Measurements from ENCODE around the gene TBC1D9B. TPM values are rescaled to one million over a fixed set of nuclear protein-coding genes. Genes with fewer than 3 reads are reported as not detected.

The TBC1D9B gene
- total RNA-seq, 1 donor from 2014 or later = 136 TPM

DNA sequence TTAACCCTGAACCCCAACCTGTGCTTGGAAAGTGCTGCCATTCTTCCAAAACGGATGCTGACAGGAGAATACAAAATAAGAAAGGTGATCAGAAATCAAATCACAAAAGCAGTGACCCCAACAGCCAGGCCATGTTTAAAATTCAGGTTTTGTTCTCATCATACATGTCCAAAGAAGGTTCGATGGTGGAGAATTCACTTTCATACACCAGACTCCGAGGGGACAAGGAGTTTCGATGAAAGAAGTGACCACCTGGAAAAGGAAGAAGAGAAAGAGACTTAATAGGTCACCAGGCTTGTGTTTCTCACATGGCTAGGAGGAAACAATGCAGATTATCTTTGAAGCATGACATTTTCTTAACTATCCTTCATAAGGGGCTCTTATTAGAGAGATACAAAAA is 12.5 kb upstream of the TBC1D9B start:
- TF ChIP-seq, protein P1, sequence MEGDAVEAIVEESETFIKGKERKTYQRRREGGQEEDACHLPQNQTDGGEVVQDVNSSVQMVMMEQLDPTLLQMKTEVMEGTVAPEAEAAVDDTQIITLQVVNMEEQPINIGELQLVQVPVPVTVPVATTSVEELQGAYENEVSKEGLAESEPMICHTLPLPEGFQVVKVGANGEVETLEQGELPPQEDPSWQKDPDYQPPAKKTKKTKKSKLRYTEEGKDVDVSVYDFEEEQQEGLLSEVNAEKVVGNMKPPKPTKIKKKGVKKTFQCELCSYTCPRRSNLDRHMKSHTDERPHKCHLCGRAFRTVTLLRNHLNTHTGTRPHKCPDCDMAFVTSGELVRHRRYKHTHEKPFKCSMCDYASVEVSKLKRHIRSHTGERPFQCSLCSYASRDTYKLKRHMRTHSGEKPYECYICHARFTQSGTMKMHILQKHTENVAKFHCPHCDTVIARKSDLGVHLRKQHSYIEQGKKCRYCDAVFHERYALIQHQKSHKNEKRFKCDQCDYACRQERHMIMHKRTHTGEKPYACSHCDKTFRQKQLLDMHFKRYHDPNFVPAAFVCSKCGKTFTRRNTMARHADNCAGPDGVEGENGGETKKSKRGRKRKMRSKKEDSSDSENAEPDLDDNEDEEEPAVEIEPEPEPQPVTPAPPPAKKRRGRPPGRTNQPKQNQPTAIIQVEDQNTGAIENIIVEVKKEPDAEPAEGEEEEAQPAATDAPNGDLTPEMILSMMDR (IDR thresholded peaks at IDR 0.05) = no peak
- Mint-ChIP-seq H3K4me1 (ENCODE audit: unreplicated experiment) (no peaks in the 10 kb centered on the region), H3K4me3 (ENCODE audit: unreplicated experiment) (no peak overlapping the region), H3K27me3 (ENCODE audit: unreplicated experiment) (no peaks in the 10 kb centered on the region), H3K27ac (ENCODE audit: unreplicated experiment) (no peak overlapping the region), H3K36me3 (ENCODE audit: unreplicated experiment) (no peaks in the 10 kb centered on the region), H3K9me3 (ENCODE audit: unreplicated experiment) (no peaks in the 10 kb centered on the region)
- no peak for DNase-seq (ENCODE audit: extremely low spot score, unreplicated experiment)

DNA sequence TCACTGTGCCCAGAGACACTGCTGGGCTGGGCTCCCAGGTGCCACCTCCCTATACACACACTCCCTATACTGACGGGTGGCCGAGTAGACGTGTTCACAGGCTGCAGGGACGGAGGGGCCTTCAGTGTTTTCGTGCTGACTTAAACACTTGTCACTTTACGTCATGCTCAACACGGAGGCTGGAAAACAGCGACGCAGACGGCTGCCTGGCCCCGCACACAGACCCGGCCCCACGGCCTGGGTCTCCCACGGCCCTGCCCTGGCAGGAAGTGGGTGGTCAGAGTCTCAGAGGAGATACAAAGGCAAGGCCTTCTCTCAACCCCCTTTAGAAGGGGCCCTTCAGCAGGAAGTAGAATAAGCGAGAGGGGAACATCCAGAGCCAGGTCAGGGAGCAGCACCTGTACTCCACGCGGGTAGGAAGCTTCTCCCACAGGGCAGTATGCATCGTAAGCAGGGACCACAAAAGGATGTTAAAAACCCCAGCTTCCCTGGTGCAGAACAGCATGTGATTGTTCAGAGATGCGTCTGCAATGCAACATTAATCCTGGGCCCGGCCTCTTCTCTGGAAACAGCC is 11.9 kb upstream of the TBC1D9B start:
- no peaks in the 10 kb centered on the region for H3K9me3 Mint-ChIP-seq (ENCODE audit: unreplicated experiment)
- H3K36me3 Mint-ChIP-seq (ENCODE audit: unreplicated experiment) = no peaks in the 10 kb centered on the region
- H3K4me3 Mint-ChIP-seq (ENCODE audit: unreplicated experiment) = no peak overlapping the region
- no peak for DNase-seq (ENCODE audit: extremely low spot score, unreplicated experiment)
- TF ChIP-seq, protein P1 (IDR thresholded peaks at IDR 0.05) = no peak
- no peak overlapping the region for H3K27ac Mint-ChIP-seq (ENCODE audit: unreplicated experiment)
- H3K4me1 Mint-ChIP-seq (ENCODE audit: unreplicated experiment) = no peaks in the 10 kb centered on the region
- H3K27me3 Mint-ChIP-seq (ENCODE audit: unreplicated experiment) = no peaks in the 10 kb centered on the region

DNA sequence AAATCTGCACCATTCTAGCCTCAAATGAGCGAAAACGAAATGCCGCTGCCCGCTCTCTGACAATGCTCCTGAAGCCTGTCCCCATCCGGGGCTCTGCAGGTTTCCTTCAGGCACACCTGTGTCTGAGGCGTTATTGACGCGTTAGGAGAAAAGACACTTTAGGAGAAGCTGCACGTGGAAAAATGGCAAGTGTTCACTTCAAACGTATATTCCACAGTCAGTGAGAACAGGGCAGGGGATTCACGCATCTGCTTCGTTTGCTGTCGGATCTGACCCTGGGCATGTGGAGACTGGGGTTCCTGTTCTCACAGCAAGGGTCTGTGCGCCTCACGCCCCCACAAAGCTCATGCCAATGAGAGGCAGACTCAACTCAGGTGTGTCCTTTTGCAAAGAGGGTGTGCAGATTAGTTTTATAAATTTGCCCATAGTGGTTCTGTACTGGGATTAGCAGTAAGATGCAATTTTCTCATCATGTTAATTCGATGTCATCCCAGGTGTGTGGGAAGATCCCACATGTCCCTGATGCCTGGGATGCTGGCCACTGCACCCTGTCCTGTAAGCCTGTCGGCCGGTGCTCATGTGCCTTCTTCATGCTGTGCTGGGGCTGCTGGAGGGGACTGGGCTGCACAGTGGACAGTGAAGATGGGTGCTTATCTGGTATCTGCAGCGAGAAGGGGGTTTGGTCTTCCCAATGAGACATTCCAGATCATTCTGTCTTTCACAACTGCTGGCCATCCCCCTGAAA is 11.2 kb upstream of the TBC1D9B start:
- no peak overlapping the region for H3K27ac Mint-ChIP-seq (ENCODE audit: unreplicated experiment)
- H3K4me3 Mint-ChIP-seq (ENCODE audit: unreplicated experiment) = no peak overlapping the region
- peaks cover 4% of the 10 kb centered on the region for H3K4me1 Mint-ChIP-seq (ENCODE audit: unreplicated experiment)
- peak; percentile 53 for DNase-seq (ENCODE audit: extremely low spot score, unreplicated experiment)
- TF ChIP-seq, protein P1 (IDR thresholded peaks at IDR 0.05) = no peak
- H3K9me3 Mint-ChIP-seq (ENCODE audit: unreplicated experiment) = no peaks in the 10 kb centered on the region
- no peaks in the 10 kb centered on the region for H3K27me3 Mint-ChIP-seq (ENCODE audit: unreplicated experiment)
- H3K36me3 Mint-ChIP-seq (ENCODE audit: unreplicated experiment) = no peaks in the 10 kb centered on the region

DNA sequence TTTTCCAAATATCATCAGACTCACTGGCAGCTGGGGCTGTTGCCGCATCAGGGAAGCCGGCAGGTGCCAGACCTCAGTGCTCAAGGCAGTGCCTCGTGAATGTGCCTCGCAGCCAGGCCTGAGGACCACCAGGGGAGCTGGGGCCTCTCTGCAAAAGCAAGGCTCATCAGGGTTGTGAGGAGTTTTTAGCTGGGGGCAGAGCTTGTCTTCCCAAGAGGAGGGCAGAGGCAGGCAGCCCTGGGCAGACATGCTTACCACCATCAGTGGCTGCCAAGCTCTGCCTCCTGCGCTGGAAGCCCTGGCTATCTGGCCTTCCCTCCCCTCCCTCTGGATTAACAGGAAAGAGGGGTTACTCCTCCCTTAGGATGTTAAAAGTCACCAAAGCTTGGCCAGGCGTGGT is 8.8 kb upstream of the TBC1D9B start:
- TF ChIP-seq, protein P1 (IDR thresholded peaks at IDR 0.05) = no peak
- DNase-seq (ENCODE audit: extremely low spot score, unreplicated experiment) = no peak

DNA sequence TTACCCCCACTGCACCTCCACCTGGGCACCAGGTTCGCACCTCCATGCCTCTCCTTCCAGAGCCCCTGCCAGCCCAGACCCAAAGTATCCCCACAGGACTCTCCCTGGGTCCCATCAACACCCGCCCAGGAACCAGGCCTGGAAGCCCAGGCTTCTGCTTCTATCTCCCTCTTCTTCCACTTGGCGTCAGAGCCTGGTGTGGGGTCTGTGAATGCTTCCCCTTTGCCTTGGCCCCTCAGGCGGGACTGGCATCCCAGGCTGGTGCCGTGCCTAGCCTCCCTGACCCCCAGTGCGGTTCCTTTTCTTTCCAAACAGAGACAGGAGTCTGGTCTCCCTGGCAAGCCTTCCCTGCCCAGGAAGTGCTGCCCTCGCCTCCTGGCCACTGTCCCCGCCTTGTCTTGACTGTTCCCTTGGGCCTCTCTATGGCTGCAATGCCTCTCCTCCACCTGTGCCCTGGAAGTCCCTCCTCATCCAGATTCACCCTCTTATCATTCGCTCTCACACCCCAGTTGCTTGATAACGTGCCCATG is 7.8 kb upstream of the TBC1D9B start:
- DNase-seq (ENCODE audit: extremely low spot score, unreplicated experiment) = no peak
- TF ChIP-seq, protein P1 (IDR thresholded peaks at IDR 0.05) = no peak
- Mint-ChIP-seq H3K9me3 (ENCODE audit: unreplicated experiment) (no peaks in the 10 kb centered on the region), H3K27ac (ENCODE audit: unreplicated experiment) (no peak overlapping the region), H3K4me1 (ENCODE audit: unreplicated experiment) (peaks cover 11% of the 10 kb centered on the region), H3K36me3 (ENCODE audit: unreplicated experiment) (no peaks in the 10 kb centered on the region), H3K4me3 (ENCODE audit: unreplicated experiment) (no peak overlapping the region), H3K27me3 (ENCODE audit: unreplicated experiment) (no peaks in the 10 kb centered on the region)

More for the DNA sequence above, 8.8 kb upstream of the TBC1D9B start:
- Mint-ChIP-seq H3K4me3 (ENCODE audit: unreplicated experiment) (no peak overlapping the region), H3K4me1 (ENCODE audit: unreplicated experiment) (peaks cover 11% of the 10 kb centered on the region), H3K27ac (ENCODE audit: unreplicated experiment) (no peak overlapping the region), H3K9me3 (ENCODE audit: unreplicated experiment) (no peaks in the 10 kb centered on the region), H3K36me3 (ENCODE audit: unreplicated experiment) (no peaks in the 10 kb centered on the region), H3K27me3 (ENCODE audit: unreplicated experiment) (no peaks in the 10 kb centered on the region)

Measured in osteocyte (in vitro differentiated cells).